Liver (tissue), 9 donors: Measurements from ENCODE around the gene DPP6. TPM values are rescaled to one million over a fixed set of nuclear protein-coding genes. Genes with fewer than 3 reads are reported as not detected.

Experiments used
- DNase-seq: peaks from one replicate; pipeline ENCODE4 v3.0.0-alpha.2; 2017; ENCODE audit warnings: low spot score
- H3K27ac ChIP-seq, 2 donors: one replicate each; pipeline ENCODE4 v1.7.0; 2013; ENCODE audit warnings: inconsistent platforms in 2 of 2, low read length in 2 of 2, control low read depth in 1 of 2, low read depth in 1 of 2, mild to moderate bottlenecking in 1 of 2
- H3K27me3 ChIP-seq, 4 donors: one replicate each; pipeline versions ENCODE4 v1.6.1 to v1.7.0; 2013; ENCODE audit warnings: low read length in 3 of 4, inconsistent platforms in 1 of 4, mild to moderate bottlenecking in 1 of 4, moderate library complexity in 1 of 4; ENCODE audit not compliant: control insufficient read depth in 4 of 4, insufficient read depth in 4 of 4
- H3K36me3 ChIP-seq, 4 donors: one replicate each; pipeline versions ENCODE4 v1.6.1 to v1.7.0; 2013; ENCODE audit warnings: low read length in 3 of 4, mild to moderate bottlenecking in 3 of 4, low read depth in 1 of 4, moderate library complexity in 1 of 4; ENCODE audit not compliant: control insufficient read depth in 4 of 4, insufficient read depth in 3 of 4
- H3K4me1 ChIP-seq, 4 donors: one replicate each; pipeline versions ENCODE4 v1.6.1 to v1.7.0; 2013; ENCODE audit warnings: low read length in 3 of 4, mild to moderate bottlenecking in 3 of 4, moderate library complexity in 1 of 4; ENCODE audit not compliant: control insufficient read depth in 4 of 4, insufficient read depth in 4 of 4
- H3K4me3 ChIP-seq, 3 donors: one replicate each; pipeline versions ENCODE4 v1.6.1 to v1.7.0; 2013; ENCODE audit warnings: low read length in 3 of 3, control low read depth in 1 of 3, low read depth in 1 of 3, mild to moderate bottlenecking in 1 of 3
- H3K9ac ChIP-seq, 2 donors: one replicate each; pipeline ENCODE4 v1.7.0; 2013; ENCODE audit warnings: low read length in 2 of 2, mild to moderate bottlenecking in 2 of 2, moderate library complexity in 2 of 2, control low read depth in 1 of 2, low read depth in 1 of 2
- H3K9me3 ChIP-seq, 4 donors: one replicate each; pipeline versions ENCODE4 v1.6.1 to v1.7.0; 2013; ENCODE audit warnings: low read length in 3 of 4; ENCODE audit not compliant: control insufficient read depth in 4 of 4
- ATF3 ChIP-seq: IDR thresholded peaks from 2 replicates; pipeline ENCODE4 v1.6.1; 2016; ENCODE audit warnings: antibody characterized with exemption
- EGR1 ChIP-seq, 2 donors: IDR thresholded peaks; 2 replicates each; pipeline ENCODE4 v1.6.1; 2016 to 2018; ENCODE audit warnings: antibody characterized with exemption in 2 of 2, low read depth in 2 of 2
- FOXA1 ChIP-seq: IDR thresholded peaks from 2 replicates; pipeline ENCODE4 v1.6.1; 2016; ENCODE audit warnings: antibody characterized with exemption
- FOXA2 ChIP-seq: IDR thresholded peaks from 2 replicates; pipeline ENCODE4 v1.6.1; 2016; ENCODE audit warnings: antibody characterized with exemption
- GABPA ChIP-seq, 2 donors: IDR thresholded peaks in 1 of 2; conservative IDR thresholded peaks in 1 of 2; 2 replicates each; pipeline ENCODE4 v1.6.1; 2016; ENCODE audit warnings: antibody characterized with exemption in 2 of 2, mild to moderate bottlenecking in 1 of 2, moderate library complexity in 1 of 2
- HNF4A ChIP-seq, 2 donors: conservative IDR thresholded peaks; 2 replicates each; pipeline ENCODE4 v1.6.1; 2016; ENCODE audit warnings: antibody characterized with exemption in 2 of 2, mild to moderate bottlenecking in 2 of 2
- HNF4G ChIP-seq: IDR thresholded peaks from 2 replicates; pipeline ENCODE4 v1.6.1; 2016; ENCODE audit warnings: antibody characterized with exemption
- JUND ChIP-seq, 2 donors: IDR thresholded peaks; 2 replicates each; pipeline ENCODE4 v1.6.1; 2016; ENCODE audit warnings: antibody characterized with exemption in 2 of 2
- NR2F2 ChIP-seq: IDR thresholded peaks from 2 replicates; pipeline ENCODE4 v1.6.1; 2016; ENCODE audit warnings: antibody characterized with exemption
- RAD21 ChIP-seq, 2 donors: IDR thresholded peaks; 2 replicates each; pipeline ENCODE4 v1.6.1; 2016; ENCODE audit warnings: antibody characterized with exemption in 2 of 2, mild to moderate bottlenecking in 2 of 2
- RXRA ChIP-seq, 2 donors: IDR thresholded peaks; 2 replicates each; pipeline ENCODE4 v1.6.1; 2017 to 2018; ENCODE audit warnings: antibody characterized with exemption in 2 of 2, mild to moderate bottlenecking in 1 of 2
- SP1 ChIP-seq: IDR thresholded peaks from 2 replicates; pipeline ENCODE4 v1.6.1; 2018; ENCODE audit warnings: antibody characterized with exemption, mild to moderate bottlenecking
- TAF1 ChIP-seq: conservative IDR thresholded peaks from 2 replicates; pipeline ENCODE4 v1.6.1; 2016; ENCODE audit warnings: antibody characterized with exemption, mild to moderate bottlenecking
- YY1 ChIP-seq: IDR thresholded peaks from 2 replicates; pipeline ENCODE4 v1.6.1; 2016; ENCODE audit warnings: antibody characterized with exemption, mild to moderate bottlenecking
- WGBS: extraction: QIAGEN DNeasy Blood & Tissue Kit; methylation state at CpG from one replicate; pipeline ENCODE4 v1.1.7; 2013; 5-methylcytosine and 5-hydroxymethylcytosine counted together
- polyA plus RNA-seq, 2 donors: library from polyadenylated mRNA; stranded (reverse) in 1 of 2; unstranded in 1 of 2; fragments of 200-250 nt in 1 of 2; fragments of >200 nt in 1 of 2; fragmentation: Nextera tagmentation in 1 of 2; extraction: Ambion mirVana in 1 of 2; gene quantifications; one replicate each; pipeline versions ENCODE4 v1.2.1 to v1.2.3, GENCODE V29; 2013 to 2015
- total RNA-seq, 2 donors: library from RNA; depleted of rRNA; stranded (reverse); fragments of >200 nt; gene quantifications; one replicate each; pipeline ENCODE4 v1.2.3, GENCODE V29; 2014
- TF ChIP-seq, protein P1 (sequence below): IDR thresholded peaks from 2 replicates; pipeline ENCODE4 v1.6.1; 2016; ENCODE audit warnings: antibody characterized with exemption
- TF ChIP-seq, protein P2 (sequence below): fragments of 150-350 bp; IDR thresholded peaks from 2 replicates; pipeline ENCODE4 v1.5.1; 2017; ENCODE audit warnings: improper control_type of control experiment, low read depth, low read length; ENCODE audit not compliant: missing input control
- TF ChIP-seq, protein P3 (sequence below): IDR thresholded peaks from 2 replicates; pipeline ENCODE4 v1.6.1; 2016; ENCODE audit warnings: antibody characterized with exemption, mild to moderate bottlenecking
- TF ChIP-seq, protein P4 (sequence below): IDR thresholded peaks from 2 replicates; pipeline ENCODE4 v1.6.1; 2016; ENCODE audit warnings: antibody characterized with exemption
- donor health status: healthy.
- donor health status: healthy.
- donor health status: healthy.
- donor health status: healthy.
- donor health status: healthy.

The DPP6 gene
- total and polyA plus RNA-seq, 4 donors: 0.01 TPM; not detected in 3

- TF ChIP-seq YY1: no peak
- TF ChIP-seq FOXA2: no peak
- TF ChIP-seq NR2F2: no peak
These were observed 688.9 kb downstream of the DPP6 start (continued) for GRCh38 chr7:154741131-154741530.

- H3K4me1 ChIP-seq: no peaks in the 10 kb centered on the region
- no peaks in the 10 kb centered on the region for H3K36me3 ChIP-seq
- no peak overlapping the region for H3K9ac ChIP-seq
- no peak for DNase-seq
- WGBS: 70% methylated on average over 5 of the region's 5 CpGs
- peaks cover 0 to 12% (median 0%) of the 10 kb centered on the region in 4 donors for H3K27me3 ChIP-seq
- TF ChIP-seq NR2F2: no peak
- no peak for TF ChIP-seq JUND (IDR thresholded peaks at IDR 0.05)
- TF ChIP-seq FOXA2: no peak
- TF ChIP-seq, protein P1, sequence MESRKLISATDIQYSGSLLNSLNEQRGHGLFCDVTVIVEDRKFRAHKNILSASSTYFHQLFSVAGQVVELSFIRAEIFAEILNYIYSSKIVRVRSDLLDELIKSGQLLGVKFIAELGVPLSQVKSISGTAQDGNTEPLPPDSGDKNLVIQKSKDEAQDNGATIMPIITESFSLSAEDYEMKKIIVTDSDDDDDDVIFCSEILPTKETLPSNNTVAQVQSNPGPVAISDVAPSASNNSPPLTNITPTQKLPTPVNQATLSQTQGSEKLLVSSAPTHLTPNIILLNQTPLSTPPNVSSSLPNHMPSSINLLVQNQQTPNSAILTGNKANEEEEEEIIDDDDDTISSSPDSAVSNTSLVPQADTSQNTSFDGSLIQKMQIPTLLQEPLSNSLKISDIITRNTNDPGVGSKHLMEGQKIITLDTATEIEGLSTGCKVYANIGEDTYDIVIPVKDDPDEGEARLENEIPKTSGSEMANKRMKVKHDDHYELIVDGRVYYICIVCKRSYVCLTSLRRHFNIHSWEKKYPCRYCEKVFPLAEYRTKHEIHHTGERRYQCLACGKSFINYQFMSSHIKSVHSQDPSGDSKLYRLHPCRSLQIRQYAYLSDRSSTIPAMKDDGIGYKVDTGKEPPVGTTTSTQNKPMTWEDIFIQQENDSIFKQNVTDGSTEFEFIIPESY: no peak
- TF ChIP-seq TAF1: no peak
- TF ChIP-seq ATF3: no peak
- TF ChIP-seq HNF4G: no peak
- TF ChIP-seq SP1: no peak
- TF ChIP-seq GABPA (IDR thresholded peaks at IDR 0.05 in 1 of 2, conservative IDR thresholded peaks at IDR 0.05 in 1 of 2): no peak
- no peak for TF ChIP-seq YY1
- no peak for TF ChIP-seq EGR1 (IDR thresholded peaks at IDR 0.05; ENCODE audit: low read depth in 2 of 2)
- TF ChIP-seq, protein P2, sequence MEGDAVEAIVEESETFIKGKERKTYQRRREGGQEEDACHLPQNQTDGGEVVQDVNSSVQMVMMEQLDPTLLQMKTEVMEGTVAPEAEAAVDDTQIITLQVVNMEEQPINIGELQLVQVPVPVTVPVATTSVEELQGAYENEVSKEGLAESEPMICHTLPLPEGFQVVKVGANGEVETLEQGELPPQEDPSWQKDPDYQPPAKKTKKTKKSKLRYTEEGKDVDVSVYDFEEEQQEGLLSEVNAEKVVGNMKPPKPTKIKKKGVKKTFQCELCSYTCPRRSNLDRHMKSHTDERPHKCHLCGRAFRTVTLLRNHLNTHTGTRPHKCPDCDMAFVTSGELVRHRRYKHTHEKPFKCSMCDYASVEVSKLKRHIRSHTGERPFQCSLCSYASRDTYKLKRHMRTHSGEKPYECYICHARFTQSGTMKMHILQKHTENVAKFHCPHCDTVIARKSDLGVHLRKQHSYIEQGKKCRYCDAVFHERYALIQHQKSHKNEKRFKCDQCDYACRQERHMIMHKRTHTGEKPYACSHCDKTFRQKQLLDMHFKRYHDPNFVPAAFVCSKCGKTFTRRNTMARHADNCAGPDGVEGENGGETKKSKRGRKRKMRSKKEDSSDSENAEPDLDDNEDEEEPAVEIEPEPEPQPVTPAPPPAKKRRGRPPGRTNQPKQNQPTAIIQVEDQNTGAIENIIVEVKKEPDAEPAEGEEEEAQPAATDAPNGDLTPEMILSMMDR: no peak
- TF ChIP-seq RXRA (IDR thresholded peaks at IDR 0.05): no peak
- TF ChIP-seq, protein P3, sequence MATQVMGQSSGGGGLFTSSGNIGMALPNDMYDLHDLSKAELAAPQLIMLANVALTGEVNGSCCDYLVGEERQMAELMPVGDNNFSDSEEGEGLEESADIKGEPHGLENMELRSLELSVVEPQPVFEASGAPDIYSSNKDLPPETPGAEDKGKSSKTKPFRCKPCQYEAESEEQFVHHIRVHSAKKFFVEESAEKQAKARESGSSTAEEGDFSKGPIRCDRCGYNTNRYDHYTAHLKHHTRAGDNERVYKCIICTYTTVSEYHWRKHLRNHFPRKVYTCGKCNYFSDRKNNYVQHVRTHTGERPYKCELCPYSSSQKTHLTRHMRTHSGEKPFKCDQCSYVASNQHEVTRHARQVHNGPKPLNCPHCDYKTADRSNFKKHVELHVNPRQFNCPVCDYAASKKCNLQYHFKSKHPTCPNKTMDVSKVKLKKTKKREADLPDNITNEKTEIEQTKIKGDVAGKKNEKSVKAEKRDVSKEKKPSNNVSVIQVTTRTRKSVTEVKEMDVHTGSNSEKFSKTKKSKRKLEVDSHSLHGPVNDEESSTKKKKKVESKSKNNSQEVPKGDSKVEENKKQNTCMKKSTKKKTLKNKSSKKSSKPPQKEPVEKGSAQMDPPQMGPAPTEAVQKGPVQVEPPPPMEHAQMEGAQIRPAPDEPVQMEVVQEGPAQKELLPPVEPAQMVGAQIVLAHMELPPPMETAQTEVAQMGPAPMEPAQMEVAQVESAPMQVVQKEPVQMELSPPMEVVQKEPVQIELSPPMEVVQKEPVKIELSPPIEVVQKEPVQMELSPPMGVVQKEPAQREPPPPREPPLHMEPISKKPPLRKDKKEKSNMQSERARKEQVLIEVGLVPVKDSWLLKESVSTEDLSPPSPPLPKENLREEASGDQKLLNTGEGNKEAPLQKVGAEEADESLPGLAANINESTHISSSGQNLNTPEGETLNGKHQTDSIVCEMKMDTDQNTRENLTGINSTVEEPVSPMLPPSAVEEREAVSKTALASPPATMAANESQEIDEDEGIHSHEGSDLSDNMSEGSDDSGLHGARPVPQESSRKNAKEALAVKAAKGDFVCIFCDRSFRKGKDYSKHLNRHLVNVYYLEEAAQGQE: no peak
- no peak for TF ChIP-seq FOXA1
- TF ChIP-seq HNF4A (conservative IDR thresholded peaks at IDR 0.05): no peak
- TF ChIP-seq RAD21 (IDR thresholded peaks at IDR 0.05): no peak
- TF ChIP-seq, protein P4, sequence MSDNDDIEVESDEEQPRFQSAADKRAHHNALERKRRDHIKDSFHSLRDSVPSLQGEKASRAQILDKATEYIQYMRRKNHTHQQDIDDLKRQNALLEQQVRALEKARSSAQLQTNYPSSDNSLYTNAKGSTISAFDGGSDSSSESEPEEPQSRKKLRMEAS: no peak
- no peak overlapping the region for H3K4me3 ChIP-seq
- no peak overlapping the region for H3K27ac ChIP-seq
- no peaks in the 10 kb centered on the region for H3K9me3 ChIP-seq
These were observed 691.0 kb downstream of the DPP6 start for GRCh38 chr7:154743206-154743605.
